ENCODE measurements around the gene MLH3. TPM values are rescaled to one million over a fixed set of nuclear protein-coding genes. Genes with fewer than 3 reads are reported as not detected.

The MLH3 gene
- total RNA-seq, 2 experiments from 2014 or later, result 13.2 to 14.4 TPM

DNA sequence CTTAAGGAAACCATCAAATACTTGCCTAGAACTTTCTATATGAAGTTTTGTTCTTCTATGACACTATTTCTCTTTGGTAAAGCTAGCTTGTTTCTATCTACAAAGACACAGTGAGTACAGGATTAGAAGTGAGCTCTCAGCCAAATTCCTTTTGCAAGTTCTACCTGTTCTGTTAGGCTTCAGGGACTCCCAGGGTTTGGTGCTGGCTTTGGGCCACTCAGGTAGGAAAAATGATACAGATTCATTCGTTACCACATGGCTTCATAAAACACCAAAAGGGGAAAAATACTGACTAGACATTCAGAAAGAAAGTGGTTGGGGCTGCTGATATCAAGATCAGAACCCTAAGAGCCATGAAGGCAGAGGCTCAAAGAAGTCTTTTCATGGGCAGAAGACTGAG is 32.0 kb upstream of the MLH3 start:
- TF ChIP-seq, protein P1, sequence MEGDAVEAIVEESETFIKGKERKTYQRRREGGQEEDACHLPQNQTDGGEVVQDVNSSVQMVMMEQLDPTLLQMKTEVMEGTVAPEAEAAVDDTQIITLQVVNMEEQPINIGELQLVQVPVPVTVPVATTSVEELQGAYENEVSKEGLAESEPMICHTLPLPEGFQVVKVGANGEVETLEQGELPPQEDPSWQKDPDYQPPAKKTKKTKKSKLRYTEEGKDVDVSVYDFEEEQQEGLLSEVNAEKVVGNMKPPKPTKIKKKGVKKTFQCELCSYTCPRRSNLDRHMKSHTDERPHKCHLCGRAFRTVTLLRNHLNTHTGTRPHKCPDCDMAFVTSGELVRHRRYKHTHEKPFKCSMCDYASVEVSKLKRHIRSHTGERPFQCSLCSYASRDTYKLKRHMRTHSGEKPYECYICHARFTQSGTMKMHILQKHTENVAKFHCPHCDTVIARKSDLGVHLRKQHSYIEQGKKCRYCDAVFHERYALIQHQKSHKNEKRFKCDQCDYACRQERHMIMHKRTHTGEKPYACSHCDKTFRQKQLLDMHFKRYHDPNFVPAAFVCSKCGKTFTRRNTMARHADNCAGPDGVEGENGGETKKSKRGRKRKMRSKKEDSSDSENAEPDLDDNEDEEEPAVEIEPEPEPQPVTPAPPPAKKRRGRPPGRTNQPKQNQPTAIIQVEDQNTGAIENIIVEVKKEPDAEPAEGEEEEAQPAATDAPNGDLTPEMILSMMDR (IDR thresholded peaks at IDR 0.05), result no peak
- intact Hi-C loops (cut with DNase I, micrococcal nuclease), result no loop called here
- CTCF ChIA-PET, result no interaction called here
- Mint-ChIP-seq H3K4me3 (no peak overlapping the region), H3K9me3 (no peaks in the 10 kb centered on the region), H3K4me1 (ENCODE audit: low read depth) (peaks cover 5% of the 10 kb centered on the region), H3K36me3 (ENCODE audit: low read depth) (peaks cover 72% of the 10 kb centered on the region), H3K27ac (no peak overlapping the region), H3K27me3 (no peaks in the 10 kb centered on the region)
- Histone ChIP-seq H3K27me3 (ENCODE audit: control insufficient read depth in 1 of 2, insufficient read depth in 2 of 2, low read length in 2 of 2) (no peaks in the 10 kb centered on the region), H3K4me1 (ENCODE audit: insufficient read depth, low read length) (no peaks in the 10 kb centered on the region), H3K27ac (ENCODE audit: low read depth in 1 of 2, low read length in 2 of 2) (no peak overlapping the region), H3K4me3 (ENCODE audit: low read length) (no peak overlapping the region), H3K9me3 (ENCODE audit: control insufficient read depth in 1 of 2, insufficient read depth in 1 of 2, low read length in 2 of 2) (no peaks in the 10 kb centered on the region), H3K36me3 (ENCODE audit: insufficient read depth, low read length) (peaks cover 61% of the 10 kb centered on the region)
- ATAC-seq (ENCODE audit: poor library complexity) (no peak), DNase-seq (no peak)
- POLR2A ChIA-PET, result no interaction called here

DNA sequence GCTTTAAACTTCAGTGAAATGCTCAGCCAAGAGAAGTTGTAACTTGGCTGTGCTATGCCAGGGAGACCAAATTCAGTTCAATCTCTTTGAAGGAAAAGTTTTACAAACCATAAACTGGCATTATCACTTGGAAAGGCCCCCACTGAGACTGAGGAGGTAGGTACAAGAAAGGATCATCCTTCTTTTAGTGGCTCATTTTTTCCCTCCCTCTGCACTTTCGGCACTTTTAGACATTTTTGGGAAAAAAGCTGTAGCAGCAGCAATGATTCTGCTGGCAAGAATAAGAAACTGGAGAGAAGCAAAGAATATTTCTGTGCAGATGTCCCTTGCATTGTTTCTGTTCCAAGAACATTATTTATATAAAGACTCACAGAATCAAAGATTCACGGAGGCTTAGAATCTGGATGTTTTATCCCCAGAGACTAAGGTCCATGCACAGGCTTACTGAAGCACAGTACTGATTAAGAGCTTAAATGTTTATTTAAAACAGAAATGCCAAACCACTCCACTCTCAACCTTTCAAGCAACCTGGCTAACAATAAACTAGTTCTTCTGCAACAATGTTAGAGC is 30.5 kb upstream of the MLH3 start:
- H3K4me3 ChIP-seq (ENCODE audit: low read length), result no peak overlapping the region
- no peak for ATAC-seq (ENCODE audit: poor library complexity)
- H3K36me3 Mint-ChIP-seq (ENCODE audit: low read depth), result peaks cover 60% of the 10 kb centered on the region
- peaks cover 21% of the 10 kb centered on the region for H3K4me1 Mint-ChIP-seq (ENCODE audit: low read depth)
- ChIA-PET POLR2A (no interaction called here), CTCF (no interaction called here)
- H3K27ac Mint-ChIP-seq, result no peak overlapping the region
- peaks cover 46% of the 10 kb centered on the region for H3K36me3 ChIP-seq (ENCODE audit: insufficient read depth, low read length)
- no peaks in the 10 kb centered on the region for H3K4me1 ChIP-seq (ENCODE audit: insufficient read depth, low read length)
- H3K4me3 Mint-ChIP-seq, result no peak overlapping the region
- H3K27ac ChIP-seq (ENCODE audit: low read depth in 1 of 2, low read length in 2 of 2), result no peak overlapping the region
- no peak for DNase-seq
- no peaks in the 10 kb centered on the region for H3K27me3 Mint-ChIP-seq
- no peaks in the 10 kb centered on the region for H3K9me3 Mint-ChIP-seq
- intact Hi-C loops (cut with DNase I, micrococcal nuclease), result no loop called here
- TF ChIP-seq, protein P1 (IDR thresholded peaks at IDR 0.05), result no peak
- H3K27me3 ChIP-seq (ENCODE audit: control insufficient read depth in 1 of 2, insufficient read depth in 2 of 2, low read length in 2 of 2), result no peaks in the 10 kb centered on the region
- no peaks in the 10 kb centered on the region for H3K9me3 ChIP-seq (ENCODE audit: control insufficient read depth in 1 of 2, insufficient read depth in 1 of 2, low read length in 2 of 2)

DNA sequence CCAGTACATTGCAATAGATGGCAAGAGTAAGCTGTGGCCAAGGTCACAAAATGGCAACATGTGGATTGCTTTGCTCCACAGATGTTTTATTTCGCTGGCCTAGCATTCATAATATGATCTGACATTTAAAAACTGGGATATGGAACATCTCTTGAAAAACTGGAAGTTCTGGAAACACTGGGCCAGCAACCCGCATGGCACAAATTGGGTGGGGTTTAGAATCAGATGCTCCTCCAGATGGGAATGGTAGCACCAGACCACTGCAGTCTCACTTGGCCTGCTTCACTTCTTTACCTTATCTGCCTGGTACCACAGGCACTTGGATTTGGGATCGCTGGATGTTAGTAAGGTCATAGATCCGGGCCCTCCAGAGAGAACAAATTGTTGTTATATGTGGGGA is 28.3 kb upstream of the MLH3 start:
- Mint-ChIP-seq H3K36me3 (ENCODE audit: low read depth) (peaks cover 39% of the 10 kb centered on the region), H3K4me3 (no peak overlapping the region), H3K27me3 (no peaks in the 10 kb centered on the region), H3K4me1 (ENCODE audit: low read depth) (peaks cover 31% of the 10 kb centered on the region), H3K27ac (peak overlapping the region; percentile 47), H3K9me3 (no peaks in the 10 kb centered on the region)
- ChIA-PET CTCF (interaction anchor here (0.7 to 1.2 kb wide), 2 partner anchors 9 to 115 kb away, joined by 3 read pairs; no protein-coding TSS in a partner anchor), POLR2A (interaction anchor here (2.1 to 2.2 kb wide), 2 partner anchors 10 to 28 kb away, joined by 13 read pairs; partner anchors contain the start of genes MLH3 and ZC2HC1C)
- H3K9me3 ChIP-seq (ENCODE audit: control insufficient read depth in 1 of 2, insufficient read depth in 1 of 2, low read length in 2 of 2), result no peaks in the 10 kb centered on the region
- intact Hi-C loops (cut with DNase I, micrococcal nuclease), result loop anchor here in 1 of 2 experiments (5.0 kb wide), 1 partner anchor 37 kb away; no protein-coding TSS in a partner anchor
- no peak overlapping the region for H3K27ac ChIP-seq (ENCODE audit: low read depth in 1 of 2, low read length in 2 of 2)
- H3K36me3 ChIP-seq (ENCODE audit: insufficient read depth, low read length), result peaks cover 25% of the 10 kb centered on the region
- TF ChIP-seq, protein P1 (IDR thresholded peaks at IDR 0.05), result no peak
- ATAC-seq (ENCODE audit: poor library complexity) (no peak), DNase-seq (no peak)
- H3K4me1 ChIP-seq (ENCODE audit: insufficient read depth, low read length), result no peaks in the 10 kb centered on the region
- no peaks in the 10 kb centered on the region for H3K27me3 ChIP-seq (ENCODE audit: control insufficient read depth in 1 of 2, insufficient read depth in 2 of 2, low read length in 2 of 2)
- H3K4me3 ChIP-seq (ENCODE audit: low read length), result no peak overlapping the region

Data from CD4-positive, alpha-beta T cell (primary cell).